Colon (tissue), 2 donors: Measurements from ENCODE around the gene SLC51B.
"Not testable (repeated sequence)": the region's sequence is repeated elsewhere in the genome, so short reads cannot be mapped to it uniquely, and the experiment has no call there.

Source experiments
- FAIRE-seq: peaks from 2 replicates; lab custom pipeline; 2012; peaks lifted over from hg19 to GRCh38; lab: Jason Lieb, UNC
- donor health status: control.
- donor health status: control.

SLC51B gene

GRCh38 chr15:65084500-65085206, 39.5 kb downstream of the SLC51B start:
- FAIRE-seq: no peak

GRCh38 chr15:65085207-65085753, 40.1 kb downstream of the SLC51B start:
- no peak for FAIRE-seq

- no peak for FAIRE-seq
Measured at GRCh38 chr15:65085990-65086679, 40.9 kb downstream of the SLC51B start.

GRCh38 chr15:65086680-65087111, 41.5 kb downstream of the SLC51B start:
- no peak for FAIRE-seq

- FAIRE-seq: no peak
Measured at GRCh38 chr15:65087411-65087810, 42.2 kb downstream of the SLC51B start.

GRCh38 chr15:65087873-65088642, 42.9 kb downstream of the SLC51B start:
- no peak for FAIRE-seq

- FAIRE-seq: no peak
Measured at GRCh38 chr15:65088643-65089021, 43.4 kb downstream of the SLC51B start.

GRCh38 chr15:65089206-65089824, 44.1 kb downstream of the SLC51B start:
- no peak for FAIRE-seq

GRCh38 chr15:65091946-65092770, 47.0 kb downstream of the SLC51B start:
- no peak for FAIRE-seq

- no peak for FAIRE-seq
Measured at GRCh38 chr15:65092911-65093792, 48.0 kb downstream of the SLC51B start.

GRCh38 chr15:65093793-65094170, 48.6 kb downstream of the SLC51B start:
- FAIRE-seq: not testable (repeated sequence)

- no peak for FAIRE-seq
Measured at GRCh38 chr15:65094294-65094995, 49.3 kb downstream of the SLC51B start.

- no peak for FAIRE-seq
Measured at GRCh38 chr15:65095011-65095746, 50.0 kb downstream of the SLC51B start.

GRCh38 chr15:65095747-65096104, 50.5 kb downstream of the SLC51B start:
- FAIRE-seq: no peak

- FAIRE-seq: no peak
Measured at GRCh38 chr15:65096481-65097385, 51.5 kb downstream of the SLC51B start.

GRCh38 chr15:65097651-65098263, 52.6 kb downstream of the SLC51B start:
- FAIRE-seq: no peak

GRCh38 chr15:65099336-65099735, 54.1 kb downstream of the SLC51B start:
- FAIRE-seq: no peak

- not testable (repeated sequence) for FAIRE-seq
Measured at GRCh38 chr15:65099801-65100200, 54.6 kb downstream of the SLC51B start.
